Kidney (tissue), 14 donors: ENCODE data around the gene HNRNPA1. TPM values are rescaled to one million over a fixed set of nuclear protein-coding genes. Genes with fewer than 3 reads are reported as not detected.

ENCODE experiments used
- DNase-seq, 5 donors: peaks; one replicate each; pipeline ENCODE4 v3.0.0-alpha.2; 2013 to 2020
- FAIRE-seq: peaks from 2 replicates; lab custom pipeline; 2012; peaks lifted over from hg19 to GRCh38; lab: Jason Lieb, UNC
- H3K27ac ChIP-seq, 2 donors: one replicate each; pipeline ENCODE4 v1.7.0; 2013; ENCODE audit warnings: low read depth in 2 of 2, low read length in 2 of 2, inconsistent platforms in 1 of 2
- H3K27me3 ChIP-seq: one replicate; pipeline ENCODE4 v1.7.1; 2013; ENCODE audit warnings: low read length, inconsistent platforms; ENCODE audit not compliant: control insufficient read depth, insufficient read depth
- H3K36me3 ChIP-seq, 3 donors: one replicate each; pipeline versions ENCODE4 v1.7.0 to v1.7.1; 2013; ENCODE audit warnings: low read length in 3 of 3, control low read depth in 1 of 3, inconsistent platforms in 1 of 3; ENCODE audit not compliant: insufficient read depth in 3 of 3, control insufficient read depth in 2 of 3
- H3K4me1 ChIP-seq, 3 donors: one replicate each; pipeline versions ENCODE4 v1.7.0 to v1.7.1; 2013; ENCODE audit warnings: low read length in 3 of 3, inconsistent platforms in 1 of 3, low read depth in 1 of 3; ENCODE audit not compliant: control insufficient read depth in 2 of 3, insufficient read depth in 2 of 3
- H3K4me3 ChIP-seq, 3 donors: one replicate each; pipeline versions ENCODE4 v1.7.0 to v1.8.1; 2013; ENCODE audit warnings: low read length in 3 of 3, control low read depth in 1 of 3, inconsistent platforms in 1 of 3
- H3K9ac ChIP-seq, 3 donors: one replicate each; pipeline versions ENCODE4 v1.7.0 to v1.7.1; 2013; ENCODE audit warnings: low read length in 3 of 3, control low read depth in 1 of 3, inconsistent platforms in 1 of 3
- H3K9me3 ChIP-seq, 3 donors: one replicate each; pipeline versions ENCODE4 v1.7.0 to v1.7.1; 2013; ENCODE audit warnings: low read length in 3 of 3, control low read depth in 1 of 3, inconsistent platforms in 1 of 3; ENCODE audit not compliant: control insufficient read depth in 2 of 3, insufficient read depth in 1 of 3
- intact Hi-C: fragments of 100-400 bp; cut with DNase I; formaldehyde crosslinking; loops from one replicate; pipeline ENCODE4 v1.11.1; 2022
- polyA plus RNA-seq: library from polyadenylated mRNA; stranded (reverse); fragments of 350-450 nt; fragmentation: Illumina TruSeq; extraction: RNeasy Lipid Tissue Mini Kit (QIAGEN cat#74804); gene quantifications from one replicate; pipeline ENCODE4 v1.2.3, GENCODE V29; 2014; ENCODE audit warnings: low read depth, low replicate concordance; ENCODE audit not compliant: insufficient read depth
- total RNA-seq: library from RNA; stranded (reverse); fragmentation: NEBNext Ultra II Directional; extraction: Animal tissue kit (Norgen Biotek cat#: 25700); gene quantifications from one replicate; pipeline ENCODE4 v1.2.1, GENCODE V29; 2021
- TF ChIP-seq, protein P1 (sequence below): IDR thresholded peaks from 3 replicates; pipeline ENCODE4 v1.5.1; 2012; ENCODE audit warnings: mild to moderate bottlenecking, moderate library complexity, borderline replicate concordance; ENCODE audit not compliant: insufficient read depth; ENCODE audit errors: extremely low read depth
- donor health status: control.
- donor health status: control.
- donor health status: control.
- donor health status: control.
- donor health status: control.
- donor health status: DM: yes; HTN: yes; CAD: no.
- donor health status: Normal renal cell carcinoma (clear cell type).

Gene HNRNPA1
- total and polyA plus RNA-seq, 2 donors from 2014 or later: 648 to 964 TPM

DNA sequence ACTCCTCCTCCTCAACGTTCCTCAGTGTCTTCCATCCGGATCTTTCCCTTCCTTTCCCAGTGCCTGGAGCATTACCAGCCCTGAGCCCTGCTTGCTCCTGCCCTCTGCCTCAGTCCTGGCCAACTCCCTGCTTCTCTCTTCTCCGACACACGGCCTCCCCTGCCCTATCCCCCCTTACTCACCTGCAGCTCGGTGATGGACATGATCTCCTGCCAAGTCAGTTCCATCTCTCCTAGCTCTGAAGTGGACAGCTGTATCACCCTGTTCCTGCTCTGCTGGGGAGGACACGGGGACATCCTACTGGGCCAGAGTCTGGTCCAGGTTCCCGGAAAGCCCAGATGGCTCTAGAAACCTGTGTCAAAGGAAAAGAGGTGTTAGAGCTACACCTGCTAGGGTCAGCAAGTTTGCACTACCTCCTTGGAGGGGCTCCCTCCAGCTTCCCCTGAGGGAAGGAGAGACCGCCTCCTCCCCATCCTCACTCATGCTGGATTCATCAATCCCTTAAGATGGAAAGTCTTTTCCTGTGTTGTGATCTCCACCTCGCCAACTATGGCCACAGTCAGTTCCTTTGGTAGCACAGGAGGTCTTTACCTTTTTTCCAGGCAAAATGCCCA, 14.5 kb downstream of the HNRNPA1 start:
- Histone ChIP-seq H3K9ac (no peak overlapping the region), H3K4me3 (no peak overlapping the region), H3K27ac (no peak overlapping the region), H3K4me1 (no peaks in the 10 kb centered on the region), H3K36me3 (no peaks in the 10 kb centered on the region), H3K9me3 (no peaks in the 10 kb centered on the region), H3K27me3 (no peaks in the 10 kb centered on the region)
- TF ChIP-seq, protein P1, sequence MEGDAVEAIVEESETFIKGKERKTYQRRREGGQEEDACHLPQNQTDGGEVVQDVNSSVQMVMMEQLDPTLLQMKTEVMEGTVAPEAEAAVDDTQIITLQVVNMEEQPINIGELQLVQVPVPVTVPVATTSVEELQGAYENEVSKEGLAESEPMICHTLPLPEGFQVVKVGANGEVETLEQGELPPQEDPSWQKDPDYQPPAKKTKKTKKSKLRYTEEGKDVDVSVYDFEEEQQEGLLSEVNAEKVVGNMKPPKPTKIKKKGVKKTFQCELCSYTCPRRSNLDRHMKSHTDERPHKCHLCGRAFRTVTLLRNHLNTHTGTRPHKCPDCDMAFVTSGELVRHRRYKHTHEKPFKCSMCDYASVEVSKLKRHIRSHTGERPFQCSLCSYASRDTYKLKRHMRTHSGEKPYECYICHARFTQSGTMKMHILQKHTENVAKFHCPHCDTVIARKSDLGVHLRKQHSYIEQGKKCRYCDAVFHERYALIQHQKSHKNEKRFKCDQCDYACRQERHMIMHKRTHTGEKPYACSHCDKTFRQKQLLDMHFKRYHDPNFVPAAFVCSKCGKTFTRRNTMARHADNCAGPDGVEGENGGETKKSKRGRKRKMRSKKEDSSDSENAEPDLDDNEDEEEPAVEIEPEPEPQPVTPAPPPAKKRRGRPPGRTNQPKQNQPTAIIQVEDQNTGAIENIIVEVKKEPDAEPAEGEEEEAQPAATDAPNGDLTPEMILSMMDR: no peak
- DNase-seq (no peak), FAIRE-seq (no peak)
- intact Hi-C loops: loop anchor here (10.0 kb wide), 1 partner anchor 60 kb away; no protein-coding TSS in a partner anchor

DNA sequence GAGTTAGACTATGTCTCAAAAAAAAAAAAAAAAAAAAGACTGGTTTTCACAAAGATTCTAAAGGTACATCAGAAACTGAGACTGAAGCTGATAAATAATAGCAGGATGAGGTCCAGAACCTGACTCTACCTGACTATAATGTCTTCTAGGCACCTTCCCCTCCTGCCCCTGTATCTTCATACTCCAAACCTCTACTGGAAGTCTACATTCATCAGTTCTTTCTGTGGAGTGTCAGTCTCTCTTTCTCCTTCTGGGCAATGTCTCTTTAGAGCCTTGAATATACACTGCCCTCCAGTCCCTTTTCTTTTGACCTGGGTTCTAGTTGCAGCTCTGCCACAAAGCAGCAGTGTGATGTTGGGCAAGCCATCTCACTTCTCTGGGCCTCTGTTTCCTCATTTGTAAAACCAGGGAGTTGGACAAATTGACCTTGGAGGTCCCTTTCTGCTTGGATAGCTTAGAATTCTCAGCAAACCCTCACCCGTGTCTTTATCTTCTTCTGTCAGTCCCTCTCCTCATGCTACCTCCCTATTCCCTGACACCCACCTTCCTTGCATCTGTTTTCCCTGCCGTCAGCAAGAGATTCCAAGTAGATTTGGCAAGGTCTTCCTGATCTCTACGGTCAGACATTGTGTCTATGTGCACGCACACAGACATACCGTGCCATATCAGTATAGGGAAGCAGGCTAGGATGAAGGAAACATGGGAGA, 16.0 kb downstream of the HNRNPA1 start:
- H3K36me3 ChIP-seq: no peaks in the 10 kb centered on the region
- FAIRE-seq (no peak), DNase-seq (no peak)
- no peaks in the 10 kb centered on the region for H3K27me3 ChIP-seq
- peaks cover 0 to 8% (median 5%) of the 10 kb centered on the region in 3 donors for H3K4me1 ChIP-seq
- H3K27ac ChIP-seq: no peak overlapping the region
- H3K4me3 ChIP-seq: no peak overlapping the region
- intact Hi-C loops: loop anchor here (10.0 kb wide), 1 partner anchor 58 kb away; no protein-coding TSS in a partner anchor
- TF ChIP-seq, protein P1: no peak
- H3K9ac ChIP-seq: no peak overlapping the region
- no peaks in the 10 kb centered on the region for H3K9me3 ChIP-seq

DNA sequence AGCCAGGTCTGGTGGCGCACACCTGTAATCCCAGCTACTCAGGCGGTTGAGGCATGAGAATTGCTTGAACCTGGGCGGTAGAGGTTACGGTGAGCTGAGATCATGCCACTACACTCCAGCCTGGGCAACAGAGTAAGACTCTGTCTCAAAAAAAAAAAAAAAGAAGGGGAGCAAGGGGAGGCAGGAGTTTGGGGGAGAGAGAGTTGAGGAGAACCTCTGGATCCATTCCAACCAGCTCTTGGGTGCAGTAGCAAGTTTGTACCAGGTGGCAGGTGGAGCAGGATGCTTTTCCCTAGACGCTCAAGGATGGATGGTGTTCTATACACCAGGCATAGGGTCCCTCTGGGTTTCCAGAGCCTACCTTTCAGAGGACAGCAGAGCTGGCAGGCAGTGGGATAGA, 18.4 kb downstream of the HNRNPA1 start:
- intact Hi-C loops: loop anchor here (10.0 kb wide), 1 partner anchor 56 kb away; no protein-coding TSS in a partner anchor
- peaks cover 0 to 10% (median 5%) of the 10 kb centered on the region in 3 donors for H3K4me1 ChIP-seq
- TF ChIP-seq, protein P1: no peak
- H3K4me3 ChIP-seq: no peak overlapping the region
- H3K36me3 ChIP-seq: no peaks in the 10 kb centered on the region
- no peak overlapping the region for H3K27ac ChIP-seq
- no peak overlapping the region for H3K9ac ChIP-seq
- no peaks in the 10 kb centered on the region for H3K27me3 ChIP-seq
- DNase-seq: no peak
- no peaks in the 10 kb centered on the region for H3K9me3 ChIP-seq
- no peak for FAIRE-seq
